ENCODE measurements around the gene BRAF. TPM values are rescaled to one million over a fixed set of nuclear protein-coding genes. Genes with fewer than 3 reads are reported as not detected.

The BRAF gene
- total RNA-seq, 1 experiment from 2014 or later = 29.7 TPM

GRCh38 chr7:140678816-140679130 is 246.0 kb downstream of the BRAF start:
- intact Hi-C loops (cut with micrococcal nuclease) = loop anchor here (5.0 kb wide), 1 partner anchor 544 kb away; no protein-coding TSS in a partner anchor

More at GRCh38 chr7:140678816-140679130, 246.0 kb downstream of the BRAF start:
- Histone ChIP-seq H3K9me2 (ENCODE audit: insufficient read depth) (no peaks in the 10 kb centered on the region), H2AFZ (ENCODE audit: low read depth, low read length, poor library complexity, severe bottlenecking) (no peak overlapping the region), H3K9me3 (ENCODE audit: control insufficient read depth in 1 of 2, insufficient read depth in 1 of 2, low read depth in 1 of 2, low read length in 2 of 2) (no peaks in the 10 kb centered on the region), H3K4me1 (ENCODE audit: control insufficient read depth in 1 of 2, insufficient read depth in 2 of 2, low read length in 2 of 2) (peaks cover 3 to 10% of the 10 kb centered on the region in 2 experiments), H4K20me1 (ENCODE audit: insufficient read depth) (no peaks in the 10 kb centered on the region), H3K27ac (ENCODE audit: low read depth, low read length) (no peak overlapping the region), H3K27me3 (ENCODE audit: insufficient read depth, low read length) (no peaks in the 10 kb centered on the region), H3K79me2 (ENCODE audit: insufficient read depth, low read length) (no peaks in the 10 kb centered on the region), H3K4me2 (ENCODE audit: low read length) (no peak overlapping the region), H3K36me3 (ENCODE audit: control insufficient read depth in 1 of 2, insufficient read depth in 2 of 2, low read length in 2 of 2) (peaks cover 0 to 4% of the 10 kb centered on the region in 2 experiments; a peak in 1 of 4 replicates), H3K4me3 (replicated peaks in 1 of 2; ENCODE audit: low read depth in 1 of 2, low read length in 2 of 2) (no peak overlapping the region), H3K9ac (ENCODE audit: low read length) (no peak overlapping the region)
- ChIA-PET RAD21 (ENCODE audit: low non-redundant PET in 1 of 2, low total read pairs in 2 of 2, uncharacterized antibody in 2 of 2, unreplicated experiment in 2 of 2) (no interaction called here), POLR2A (no interaction called here), CTCF (no interaction called here)
- no peak for ATAC-seq
- no peak for TF ChIP-seq TCF7L2 (IDR thresholded peaks at IDR 0.05; ENCODE audit: borderline replicate concordance, extremely low read depth, insufficient read depth, insufficient read length)
- TF ChIP-seq CBX3 (IDR thresholded peaks at IDR 0.05; ENCODE audit: low read depth) = no peak
- no peak for TF ChIP-seq FOSL1 (IDR thresholded peaks at IDR 0.05; ENCODE audit: low read depth)
- no peak for TF ChIP-seq CEBPB (IDR thresholded peaks at IDR 0.05; ENCODE audit: low read depth)
- TF ChIP-seq RAD21 (IDR thresholded peaks at IDR 0.05; ENCODE audit: low read depth) = no peak
- TF ChIP-seq EZH2 (IDR thresholded peaks at IDR 0.05) = no peak
- TF ChIP-seq MAX (IDR thresholded peaks at IDR 0.05) = no peak
- TF ChIP-seq SIN3A (IDR thresholded peaks at IDR 0.05; ENCODE audit: low read depth) = no peak
- TF ChIP-seq, protein P1, sequence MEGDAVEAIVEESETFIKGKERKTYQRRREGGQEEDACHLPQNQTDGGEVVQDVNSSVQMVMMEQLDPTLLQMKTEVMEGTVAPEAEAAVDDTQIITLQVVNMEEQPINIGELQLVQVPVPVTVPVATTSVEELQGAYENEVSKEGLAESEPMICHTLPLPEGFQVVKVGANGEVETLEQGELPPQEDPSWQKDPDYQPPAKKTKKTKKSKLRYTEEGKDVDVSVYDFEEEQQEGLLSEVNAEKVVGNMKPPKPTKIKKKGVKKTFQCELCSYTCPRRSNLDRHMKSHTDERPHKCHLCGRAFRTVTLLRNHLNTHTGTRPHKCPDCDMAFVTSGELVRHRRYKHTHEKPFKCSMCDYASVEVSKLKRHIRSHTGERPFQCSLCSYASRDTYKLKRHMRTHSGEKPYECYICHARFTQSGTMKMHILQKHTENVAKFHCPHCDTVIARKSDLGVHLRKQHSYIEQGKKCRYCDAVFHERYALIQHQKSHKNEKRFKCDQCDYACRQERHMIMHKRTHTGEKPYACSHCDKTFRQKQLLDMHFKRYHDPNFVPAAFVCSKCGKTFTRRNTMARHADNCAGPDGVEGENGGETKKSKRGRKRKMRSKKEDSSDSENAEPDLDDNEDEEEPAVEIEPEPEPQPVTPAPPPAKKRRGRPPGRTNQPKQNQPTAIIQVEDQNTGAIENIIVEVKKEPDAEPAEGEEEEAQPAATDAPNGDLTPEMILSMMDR (IDR thresholded peaks at IDR 0.05 in 2 of 3, conservative IDR thresholded peaks at IDR 0.05 in 1 of 3; ENCODE audit: borderline replicate concordance in 1 of 3, insufficient read depth in 1 of 3, low read depth in 2 of 3, low read length in 2 of 3) = no peak
- TF ChIP-seq, protein P2, sequence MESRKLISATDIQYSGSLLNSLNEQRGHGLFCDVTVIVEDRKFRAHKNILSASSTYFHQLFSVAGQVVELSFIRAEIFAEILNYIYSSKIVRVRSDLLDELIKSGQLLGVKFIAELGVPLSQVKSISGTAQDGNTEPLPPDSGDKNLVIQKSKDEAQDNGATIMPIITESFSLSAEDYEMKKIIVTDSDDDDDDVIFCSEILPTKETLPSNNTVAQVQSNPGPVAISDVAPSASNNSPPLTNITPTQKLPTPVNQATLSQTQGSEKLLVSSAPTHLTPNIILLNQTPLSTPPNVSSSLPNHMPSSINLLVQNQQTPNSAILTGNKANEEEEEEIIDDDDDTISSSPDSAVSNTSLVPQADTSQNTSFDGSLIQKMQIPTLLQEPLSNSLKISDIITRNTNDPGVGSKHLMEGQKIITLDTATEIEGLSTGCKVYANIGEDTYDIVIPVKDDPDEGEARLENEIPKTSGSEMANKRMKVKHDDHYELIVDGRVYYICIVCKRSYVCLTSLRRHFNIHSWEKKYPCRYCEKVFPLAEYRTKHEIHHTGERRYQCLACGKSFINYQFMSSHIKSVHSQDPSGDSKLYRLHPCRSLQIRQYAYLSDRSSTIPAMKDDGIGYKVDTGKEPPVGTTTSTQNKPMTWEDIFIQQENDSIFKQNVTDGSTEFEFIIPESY (IDR thresholded peaks at IDR 0.05; ENCODE audit: extremely low read depth, insufficient replicate concordance, low read length) = no peak
- no peak for DNase-seq (ENCODE audit: low read depth, low spot score)
- BruUV-seq (replicated peaks) = no TSS peak

Data from HCT116 (cell line).